ENCODE data around the gene BIRC6.

DNA sequence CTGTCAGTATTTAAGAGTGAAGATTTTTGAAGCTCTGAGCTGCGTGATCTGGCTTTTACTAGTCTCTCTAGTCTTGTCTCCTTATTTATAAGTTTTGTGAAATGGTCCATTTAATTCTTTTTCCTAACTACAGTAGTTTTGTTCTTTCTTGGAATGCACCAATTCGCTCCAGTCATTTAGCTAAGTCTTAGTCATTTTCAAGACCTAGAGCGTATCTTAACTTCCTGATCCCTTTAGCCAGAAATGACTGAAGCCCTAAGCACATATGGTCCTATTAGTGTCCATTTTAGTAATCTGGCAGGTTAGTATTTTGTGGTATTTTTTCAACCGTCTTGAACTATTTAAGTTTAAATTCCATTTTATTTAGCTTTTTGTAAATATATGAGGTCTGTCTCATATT is 3.6 kb downstream of the BIRC6 start:
- no peak for TF ChIP-seq CTCF (conservative IDR thresholded peaks at IDR 0.05; ENCODE audit: low read length)
- no peak for TF ChIP-seq EZH2phosphoT487 (IDR thresholded peaks at IDR 0.05; ENCODE audit: borderline replicate concordance)
